Right atrium auricular region (tissue), 2 donors: ENCODE data around the gene CD300E. TPM values are rescaled to one million over a fixed set of nuclear protein-coding genes. Genes with fewer than 3 reads are reported as not detected.

Source experiments
- DNase-seq: peaks from one replicate; pipeline ENCODE4 v3.0.0-alpha.2; 2019; ENCODE audit warnings: low spot score
- H3K27ac ChIP-seq, 2 donors: fragments of 200-600 bp; sonication (generic); 1 replicate in 1 of 2; 2 replicates in 1 of 2; pipeline ENCODE4 v1.5.1; 2016 to 2019
- H3K27me3 ChIP-seq, 2 donors: fragments of 200-600 bp; sonication (generic); one replicate each; pipeline versions ENCODE4 v1.5.1 to v1.6.0; 2017 to 2019
- H3K36me3 ChIP-seq: fragments of 200-600 bp; sonication (generic); one replicate; pipeline ENCODE4 v1.5.1; 2016
- H3K4me1 ChIP-seq, 2 donors: fragments of 200-600 bp; sonication (generic); one replicate each; pipeline versions ENCODE4 v1.5.1 to v1.6.0; 2017 to 2019
- H3K4me3 ChIP-seq, 2 donors: fragments of 200-600 bp; sonication (generic); 1 replicate in 1 of 2; 2 replicates in 1 of 2; pipeline ENCODE4 v1.5.1; 2017 to 2019; ENCODE audit warnings: mild to moderate bottlenecking in 1 of 2, moderate library complexity in 1 of 2
- H3K9me3 ChIP-seq, 2 donors: fragments of 200-600 bp; sonication (generic); one replicate each; pipeline ENCODE4 v1.5.1; 2019
- total RNA-seq, 2 donors: library from RNA; depleted of rRNA; stranded (reverse); fragments of >200 nt; gene quantifications; one replicate each; pipeline ENCODE4 v1.1.0, GENCODE V29; 2016
- TF ChIP-seq, protein P1 (sequence below), 2 donors: fragments of 200-600 bp; sonication (generic); IDR thresholded peaks; one replicate each; pipeline ENCODE4 v1.5.1; 2019; ENCODE audit warnings: antibody characterized with exemption in 2 of 2

The CD300E gene
- total RNA-seq, 2 donors from 2014 or later = 0.52 to 1.0 TPM

- H3K9me3 ChIP-seq = no peaks in the 10 kb centered on the region
- no peaks in the 10 kb centered on the region for H3K4me1 ChIP-seq
- H3K27me3 ChIP-seq = no peaks in the 10 kb centered on the region
- TF ChIP-seq, protein P1, sequence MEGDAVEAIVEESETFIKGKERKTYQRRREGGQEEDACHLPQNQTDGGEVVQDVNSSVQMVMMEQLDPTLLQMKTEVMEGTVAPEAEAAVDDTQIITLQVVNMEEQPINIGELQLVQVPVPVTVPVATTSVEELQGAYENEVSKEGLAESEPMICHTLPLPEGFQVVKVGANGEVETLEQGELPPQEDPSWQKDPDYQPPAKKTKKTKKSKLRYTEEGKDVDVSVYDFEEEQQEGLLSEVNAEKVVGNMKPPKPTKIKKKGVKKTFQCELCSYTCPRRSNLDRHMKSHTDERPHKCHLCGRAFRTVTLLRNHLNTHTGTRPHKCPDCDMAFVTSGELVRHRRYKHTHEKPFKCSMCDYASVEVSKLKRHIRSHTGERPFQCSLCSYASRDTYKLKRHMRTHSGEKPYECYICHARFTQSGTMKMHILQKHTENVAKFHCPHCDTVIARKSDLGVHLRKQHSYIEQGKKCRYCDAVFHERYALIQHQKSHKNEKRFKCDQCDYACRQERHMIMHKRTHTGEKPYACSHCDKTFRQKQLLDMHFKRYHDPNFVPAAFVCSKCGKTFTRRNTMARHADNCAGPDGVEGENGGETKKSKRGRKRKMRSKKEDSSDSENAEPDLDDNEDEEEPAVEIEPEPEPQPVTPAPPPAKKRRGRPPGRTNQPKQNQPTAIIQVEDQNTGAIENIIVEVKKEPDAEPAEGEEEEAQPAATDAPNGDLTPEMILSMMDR (IDR thresholded peaks at IDR 0.05) = no peak
- no peak overlapping the region for H3K27ac ChIP-seq
- H3K4me3 ChIP-seq = no peak overlapping the region
- H3K36me3 ChIP-seq = no peaks in the 10 kb centered on the region
- no peak for DNase-seq
These were observed 28.3 kb downstream of the CD300E start for GRCh38 chr17:74595037-74595750.

DNA sequence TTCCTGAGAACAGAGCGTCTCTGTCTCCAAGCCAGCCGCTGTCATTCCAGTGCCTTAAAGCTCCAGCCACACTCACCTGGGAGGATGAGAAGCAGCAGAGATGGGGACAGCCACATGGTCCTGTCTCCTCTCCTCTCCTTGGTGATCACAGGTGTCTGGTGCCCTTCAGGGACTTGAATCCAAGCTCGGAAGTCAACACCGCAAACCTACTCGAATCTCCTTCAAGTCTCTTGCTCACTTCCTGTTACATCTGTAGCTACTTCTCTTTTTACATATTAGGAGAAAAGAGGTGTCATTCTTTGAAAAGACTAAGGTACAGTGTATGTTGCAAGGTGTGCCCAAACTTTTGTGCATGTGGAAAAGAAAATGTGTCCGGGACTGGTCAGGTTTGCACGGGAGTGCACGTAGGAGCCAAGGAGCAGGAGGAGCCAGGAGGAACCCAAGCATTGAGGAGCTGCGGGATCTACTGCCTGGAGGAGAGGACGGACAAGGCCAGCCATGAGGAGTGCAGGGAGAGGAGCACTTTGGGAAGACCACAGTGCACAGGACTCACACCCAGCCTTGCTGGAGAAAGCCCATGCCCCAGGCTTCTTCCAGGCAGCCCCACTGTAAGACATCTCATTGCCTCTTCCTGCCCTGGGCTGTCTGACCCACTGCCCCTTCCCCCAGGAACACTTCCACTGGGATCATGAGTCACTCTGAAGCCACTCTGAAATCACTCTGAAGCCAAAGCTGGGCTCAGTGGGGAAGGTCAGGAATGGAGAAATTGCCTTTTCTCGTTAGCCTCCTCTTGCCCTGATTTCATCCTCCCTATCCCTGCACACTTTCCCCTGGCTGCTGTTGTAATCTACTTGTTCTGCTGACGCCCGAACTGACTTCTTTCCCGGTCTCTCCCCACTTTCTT, 31.2 kb downstream of the CD300E start, which contains the start of gene CD300LD:
CD300LD (minus strand) TSS at position 197 of the 904 bp plus-strand sequence; CDS start at position 116, 81 bp downstream.
- TF ChIP-seq, protein P1 (IDR thresholded peaks at IDR 0.05) = no peak
- H3K4me3 ChIP-seq = no peak within 1 kb of the TSS
- no peaks in the 10 kb centered on the region for H3K36me3 ChIP-seq
- H3K9me3 ChIP-seq = no peaks in the 10 kb centered on the region
- DNase-seq = no peak
- H3K27ac ChIP-seq = no peak within 1 kb of the TSS
- H3K27me3 ChIP-seq = no peaks in the 10 kb centered on the region
- no peaks in the 10 kb centered on the region for H3K4me1 ChIP-seq

GRCh38 chr17:74591503-74591902, 32.0 kb downstream of the CD300E start:
- no peaks in the 10 kb centered on the region for H3K4me1 ChIP-seq
- H3K4me3 ChIP-seq = no peak overlapping the region
- TF ChIP-seq, protein P1 (IDR thresholded peaks at IDR 0.05) = no peak
- DNase-seq = no peak
- H3K9me3 ChIP-seq = no peaks in the 10 kb centered on the region
- no peaks in the 10 kb centered on the region for H3K27me3 ChIP-seq
- H3K36me3 ChIP-seq = no peaks in the 10 kb centered on the region
- H3K27ac ChIP-seq = no peak overlapping the region

DNA sequence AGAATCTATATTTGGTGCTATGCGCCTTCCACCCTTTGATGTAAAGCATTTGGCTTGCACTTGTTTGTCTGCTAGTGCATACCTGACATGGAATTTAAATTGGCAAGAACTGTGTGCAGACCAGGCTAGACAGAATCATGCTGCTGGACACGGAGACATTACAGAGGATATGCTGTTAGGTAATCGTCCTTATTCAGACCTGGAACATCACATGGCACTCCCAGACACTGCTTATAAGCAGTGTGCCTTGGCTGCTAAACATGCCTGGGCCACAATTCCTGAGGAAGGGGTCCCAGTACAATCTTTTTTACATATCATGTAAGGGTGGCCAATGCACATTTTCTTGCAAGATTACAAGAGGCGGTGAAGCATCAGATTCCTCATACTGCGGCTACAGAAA, 37.8 kb downstream of the CD300E start:
- Histone ChIP-seq H3K27ac (no peak overlapping the region), H3K36me3 (no peaks in the 10 kb centered on the region), H3K9me3 (no peaks in the 10 kb centered on the region), H3K4me1 (no peaks in the 10 kb centered on the region), H3K27me3 (no peaks in the 10 kb centered on the region), H3K4me3 (no peak overlapping the region)
- no peak for DNase-seq
- TF ChIP-seq, protein P1 (IDR thresholded peaks at IDR 0.05) = no peak

DNA sequence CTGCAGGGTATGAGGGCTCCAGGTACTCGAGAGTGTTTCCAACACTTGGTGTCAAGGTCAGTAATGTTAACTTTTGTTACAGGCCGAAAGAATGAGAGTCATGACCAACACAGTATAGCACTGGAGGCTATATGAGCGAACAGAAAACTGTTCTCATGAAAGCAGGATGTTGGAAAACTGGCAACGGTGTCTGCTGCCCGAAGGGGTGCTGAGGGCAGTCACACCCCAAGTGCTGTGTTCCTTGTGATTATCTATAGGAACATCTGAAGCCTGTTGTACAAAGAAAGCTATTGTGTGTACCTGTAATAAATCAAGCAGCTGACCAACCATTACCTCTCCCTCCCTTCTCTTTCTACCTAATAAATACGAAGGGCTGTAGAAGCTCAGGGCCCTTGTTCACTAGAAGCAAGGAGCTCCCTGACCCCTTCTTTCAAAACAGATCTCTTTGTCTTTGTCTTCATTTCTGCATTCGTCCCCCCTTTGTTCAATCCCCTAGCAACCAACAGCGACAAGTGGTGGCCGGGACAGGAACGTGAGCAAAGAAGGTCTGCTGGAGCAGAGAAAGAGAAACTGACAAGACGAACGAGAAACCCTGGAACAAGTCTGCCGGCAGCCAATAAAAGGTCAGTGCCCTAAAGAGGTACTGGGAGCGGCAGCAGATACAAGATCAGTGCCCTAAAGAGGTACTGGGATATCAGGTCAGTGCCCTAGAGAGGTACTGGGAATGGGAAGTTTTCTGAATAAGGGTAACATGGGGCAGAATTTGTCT, 39.1 kb downstream of the CD300E start:
- no peaks in the 10 kb centered on the region for H3K27me3 ChIP-seq
- H3K4me3 ChIP-seq = no peak overlapping the region
- DNase-seq = no peak
- H3K27ac ChIP-seq = no peak overlapping the region
- H3K9me3 ChIP-seq = no peaks in the 10 kb centered on the region
- no peaks in the 10 kb centered on the region for H3K4me1 ChIP-seq
- H3K36me3 ChIP-seq = no peaks in the 10 kb centered on the region
- TF ChIP-seq, protein P1 (IDR thresholded peaks at IDR 0.05) = no peak
